K562 (cell line): ENCODE measurements around the gene DNAJC1. TPM values are rescaled to one million over a fixed set of nuclear protein-coding genes. Genes with fewer than 3 reads are reported as not detected.
A peak's percentile ranks its signal among the peaks of the same experiment; 100 is the strongest.

Experiments used
- ARNT ChIP-seq, 2 experiments: fragments of 450-650 bp; IDR thresholded peaks; 2 replicates each; pipeline ENCODE4 v1.6.1; 2016; ENCODE audit warnings: mild to moderate bottlenecking in 1 of 2
- CBFA2T3 ChIP-seq: fragments of 450-650 bp; IDR thresholded peaks from 2 replicates; pipeline ENCODE4 v1.6.1; 2017
- CEBPB ChIP-seq: fragments of 450-650 bp; IDR thresholded peaks from 2 replicates; pipeline ENCODE4 v1.6.1; 2016; ENCODE audit warnings: missing genetic modification characterization, missing compliant biosample characterization
- CHAMP1 ChIP-seq: fragments of 450-650 bp; IDR thresholded peaks from 2 replicates; pipeline ENCODE4 v1.6.1; 2016; ENCODE audit warnings: mild to moderate bottlenecking
- EP400 ChIP-seq: fragments of 450-650 bp; IDR thresholded peaks from 2 replicates; pipeline ENCODE4 v1.6.1; 2017; ENCODE audit warnings: antibody characterized with exemption, mild to moderate bottlenecking, moderate library complexity
- FOXJ2 ChIP-seq: fragments of 200-800 bp; sonication (Bioruptor generic); IDR thresholded peaks from 2 replicates; pipeline ENCODE4 v1.6.1; 2016; ENCODE audit warnings: missing genetic modification characterization, missing compliant biosample characterization
- GATAD2B ChIP-seq: fragments of 450-650 bp; IDR thresholded peaks from 2 replicates; pipeline ENCODE4 v1.6.1; 2017; ENCODE audit warnings: mild to moderate bottlenecking, borderline replicate concordance
- NFIX ChIP-seq: fragments of 250-450 bp; sonication (Bioruptor Pico); IDR thresholded peaks from 2 replicates; pipeline ENCODE4 v1.4.0; 2020; ENCODE audit warnings: low read depth, mild to moderate bottlenecking, moderate library complexity
- NR2C1 ChIP-seq, 2 experiments: fragments of 450-650 bp; IDR thresholded peaks; 2 replicates each; pipeline ENCODE4 v1.6.1; 2017; ENCODE audit warnings: mild to moderate bottlenecking in 2 of 2, antibody characterized with exemption in 1 of 2, inconsistent platforms in 1 of 2, missing compliant biosample characterization in 1 of 2, missing genetic modification characterization in 1 of 2
- NRF1 ChIP-seq, 2 experiments: fragments of 450-650 bp; IDR thresholded peaks in 1 of 2; conservative IDR thresholded peaks in 1 of 2; 2 replicates each; pipeline ENCODE4 v1.6.1; 2014; ENCODE audit warnings: mild to moderate bottlenecking in 2 of 2
- RCOR1 ChIP-seq, 2 experiments: IDR thresholded peaks; 2 replicates each; pipeline ENCODE4 v1.6.1; 2012; ENCODE audit warnings: low read depth in 2 of 2, low read length in 2 of 2, borderline replicate concordance in 1 of 2, improper control_type of control experiment in 1 of 2
- TAL1 ChIP-seq: fragments of 450-650 bp; IDR thresholded peaks from 2 replicates; pipeline ENCODE4 v1.6.1; 2016; ENCODE audit warnings: mild to moderate bottlenecking
- TCF7 ChIP-seq: sonication (generic); IDR thresholded peaks from 2 replicates; pipeline ENCODE4 v1.6.1; 2016; ENCODE audit warnings: antibody characterized with exemption, borderline replicate concordance
- WHSC1 ChIP-seq: IDR thresholded peaks from one replicate; pipeline ENCODE4 v1.6.1; 2012; ENCODE audit warnings: low read length, control low read depth, inconsistent platforms
- ZNF318 ChIP-seq, 2 experiments: fragments of 450-650 bp; IDR thresholded peaks; 2 replicates each; pipeline ENCODE4 v1.6.1; 2016; ENCODE audit warnings: mild to moderate bottlenecking in 2 of 2, borderline replicate concordance in 1 of 2, low read depth in 1 of 2, moderate library complexity in 1 of 2
- ZNF766 ChIP-seq: fragments of 200-800 bp; sonication (Bioruptor generic); conservative IDR thresholded peaks from 2 replicates; pipeline ENCODE4 v1.6.1; 2016; ENCODE audit warnings: missing genetic modification characterization, missing compliant biosample characterization
- polyA plus RNA-seq, 8 experiments: library from polyadenylated mRNA; depleted of rRNA in 4 of 8; stranded (reverse) in 5 of 8; unstranded in 3 of 8; fragments of >200 nt; fragmentation: Nextera tagmentation in 2 of 8; fragmentation: Illumina TruSeq in 1 of 8; extraction: Ambion mirVana in 2 of 8; extraction: Trizol in 1 of 8; gene quantifications; 2 replicates each; pipeline versions ENCODE4 v1.2.1 to v1.2.3, GENCODE V29; 2011 to 2014; ENCODE audit warnings: inconsistent platforms in 1 of 8, missing spikeins in 1 of 8
- total RNA-seq, 7 experiments: library from RNA; depleted of rRNA in 6 of 7; stranded (reverse); fragments of >200 nt in 6 of 7; fragmentation: Illumina TruSeq in 2 of 7; extraction: Trizol in 2 of 7; gene quantifications; 2 replicates each; pipeline versions ENCODE4 v1.2.1 to v1.2.3, GENCODE V29; 2011 to 2021; ENCODE audit warnings: low replicate concordance in 1 of 7

Gene DNAJC1
- total and polyA plus RNA-seq, 9 of the 15 experiments (the other 6 are each of a cell fraction or from before 2014, with no cell fraction given) = 5.4 to 77.6 (median 40.3) TPM

DNA sequence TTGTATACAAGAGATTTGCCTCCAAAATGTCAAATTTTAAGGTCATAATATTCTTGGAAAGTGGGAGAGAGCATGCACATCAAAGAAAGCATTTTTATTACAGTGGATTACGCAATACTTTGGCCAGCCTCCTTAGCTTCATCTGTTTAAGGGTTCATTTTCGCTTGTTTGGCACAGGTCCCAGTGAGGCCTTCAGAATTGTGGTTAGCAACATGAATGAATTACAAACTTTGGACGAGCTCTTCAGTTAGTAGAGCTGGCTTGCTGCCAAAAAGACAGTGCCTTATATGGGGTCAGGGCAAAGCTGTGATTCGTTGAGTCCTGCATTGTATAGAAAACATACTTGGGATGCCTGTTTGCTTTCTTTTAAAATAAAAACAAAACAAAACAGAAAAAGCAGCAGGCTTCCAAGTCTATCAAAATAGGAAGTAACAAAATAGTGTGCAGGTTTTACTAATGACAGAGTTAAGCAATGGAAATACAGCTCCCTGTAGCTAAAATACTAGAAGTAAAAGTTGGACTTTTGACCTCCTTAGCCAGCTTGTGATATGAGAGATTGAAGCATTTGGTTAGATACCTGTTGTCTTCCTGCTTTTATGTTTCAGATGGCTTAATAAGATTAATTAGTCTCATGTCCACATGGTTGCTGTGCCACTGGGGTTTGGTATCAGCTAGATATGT is 278.7 kb downstream of the DNAJC1 start (continued):
- 0 out of 2 replicates have a peak, but pooled peaks have one; percentile 19 for TF ChIP-seq FOXJ2 (tag)
- peak; percentile 71; the same call in 1 of the 2 replicates for TF ChIP-seq TCF7
- no peak for TF ChIP-seq WHSC1
- TF ChIP-seq CHAMP1 = peak; percentile 46; the same call in 1 of the 2 replicates
- no peak for TF ChIP-seq NR2C1 (IDR thresholded peaks at IDR 0.05)
- 0 out of 2 replicates have a peak, but pooled peaks have one; percentile 12 for TF ChIP-seq NR2C1 (tag; IDR thresholded peaks at IDR 0.05)
- peak; percentile 51 to 80; a peak in 3 of 4 replicates for TF ChIP-seq RCOR1 (IDR thresholded peaks at IDR 0.05; ENCODE audit: borderline replicate concordance in 1 of 2, low read depth in 2 of 2, low read length in 2 of 2)
- TF ChIP-seq NRF1 (conservative IDR thresholded peaks at IDR 0.05 in 1 of 2, IDR thresholded peaks at IDR 0.05 in 1 of 2) = 0 out of 4 replicates have a peak, but pooled peaks of 1 of the 2 experiments have one; percentile 9
- TF ChIP-seq ZNF318 (IDR thresholded peaks at IDR 0.05; ENCODE audit: borderline replicate concordance in 1 of 2, low read depth in 1 of 2) = peak; percentile 20 to 67; a peak in 1 of 4 replicates
- peak; percentile 54 for TF ChIP-seq EP400
- TF ChIP-seq CEBPB = peak; percentile 100
- TF ChIP-seq ZNF766 (CRISPR knock-in tag) = 0 out of 2 replicates have a peak, but pooled peaks have one; percentile 50
- 0 out of 4 replicates have a peak, but pooled peaks of 1 of the 2 experiments have one; percentile 62 for TF ChIP-seq ARNT (IDR thresholded peaks at IDR 0.05)
- TF ChIP-seq TAL1 = 0 out of 2 replicates have a peak, but pooled peaks have one; percentile 3
- TF ChIP-seq NFIX = peak; percentile 99
- TF ChIP-seq CBFA2T3 = peak; percentile 53
- no peak for TF ChIP-seq GATAD2B
